Measurements from ENCODE around the gene C16orf87.

C16orf87 gene

GRCh38 chr16:46852130-46852529 is 21.1 kb upstream of the C16orf87 start:
- H3K9me3 ChIP-seq (ENCODE audit: insufficient read depth, low read length): no peaks in the 10 kb centered on the region
- H3K9ac ChIP-seq (ENCODE audit: insufficient read length, low read depth): no peak overlapping the region
- H3K4me1 ChIP-seq (ENCODE audit: insufficient read depth, insufficient read length): no peaks in the 10 kb centered on the region
- TF ChIP-seq ZNF274 (IDR thresholded peaks at IDR 0.05; ENCODE audit: low read depth, low read length): no peak
- no peak for TF ChIP-seq SUZ12 (IDR thresholded peaks at IDR 0.05; ENCODE audit: extremely low read depth, insufficient read depth, insufficient read length)
- TF ChIP-seq YY1 (IDR thresholded peaks at IDR 0.05; ENCODE audit: insufficient read depth, insufficient read length): no peak
- H3K27me3 ChIP-seq (ENCODE audit: insufficient read depth, insufficient read length): no peaks in the 10 kb centered on the region
- no peak overlapping the region for H3K4me3 ChIP-seq (ENCODE audit: insufficient read length, low read depth)
- no peaks in the 10 kb centered on the region for H3K36me3 ChIP-seq (ENCODE audit: insufficient read depth, insufficient read length, low read length)
- no peak for DNase-seq (ENCODE audit: low read depth, low spot score)

- Histone ChIP-seq H3K27me3 (ENCODE audit: insufficient read depth, insufficient read length) (no peaks in the 10 kb centered on the region), H3K36me3 (ENCODE audit: insufficient read depth, insufficient read length, low read length) (no peaks in the 10 kb centered on the region), H3K9ac (ENCODE audit: insufficient read length, low read depth) (no peak overlapping the region), H3K4me1 (ENCODE audit: insufficient read depth, insufficient read length) (no peaks in the 10 kb centered on the region), H3K9me3 (ENCODE audit: insufficient read depth, low read length) (no peaks in the 10 kb centered on the region), H3K4me3 (ENCODE audit: insufficient read length, low read depth) (no peak overlapping the region)
- TF ChIP-seq ZNF274 (IDR thresholded peaks at IDR 0.05; ENCODE audit: low read depth, low read length) (no peak), YY1 (IDR thresholded peaks at IDR 0.05; ENCODE audit: insufficient read depth, insufficient read length) (no peak), SUZ12 (IDR thresholded peaks at IDR 0.05; ENCODE audit: extremely low read depth, insufficient read depth, insufficient read length) (no peak)
- DNase-seq (ENCODE audit: low read depth, low spot score): no peak
Observed at GRCh38 chr16:46850619-46851555, 19.9 kb upstream of the C16orf87 start.

GRCh38 chr16:46848768-46849764 is 18.1 kb upstream of the C16orf87 start:
- no peaks in the 10 kb centered on the region for H3K9me3 ChIP-seq (ENCODE audit: insufficient read depth, low read length)
- H3K9ac ChIP-seq (ENCODE audit: insufficient read length, low read depth): no peak overlapping the region
- no peak overlapping the region for H3K4me3 ChIP-seq (ENCODE audit: insufficient read length, low read depth)
- H3K27me3 ChIP-seq (ENCODE audit: insufficient read depth, insufficient read length): no peaks in the 10 kb centered on the region
- H3K36me3 ChIP-seq (ENCODE audit: insufficient read depth, insufficient read length, low read length): no peaks in the 10 kb centered on the region
- H3K4me1 ChIP-seq (ENCODE audit: insufficient read depth, insufficient read length): no peaks in the 10 kb centered on the region
- TF ChIP-seq YY1 (IDR thresholded peaks at IDR 0.05; ENCODE audit: insufficient read depth, insufficient read length): no peak
- no peak for TF ChIP-seq SUZ12 (IDR thresholded peaks at IDR 0.05; ENCODE audit: extremely low read depth, insufficient read depth, insufficient read length)
- no peak for TF ChIP-seq ZNF274 (IDR thresholded peaks at IDR 0.05; ENCODE audit: low read depth, low read length)
- DNase-seq (ENCODE audit: low read depth, low spot score): no peak

GRCh38 chr16:46845952-46846351 is 15.0 kb upstream of the C16orf87 start:
- Histone ChIP-seq H3K4me1 (ENCODE audit: insufficient read depth, insufficient read length) (peaks cover 2% of the 10 kb centered on the region), H3K27me3 (ENCODE audit: insufficient read depth, insufficient read length) (no peaks in the 10 kb centered on the region), H3K36me3 (ENCODE audit: insufficient read depth, insufficient read length, low read length) (no peaks in the 10 kb centered on the region), H3K9ac (ENCODE audit: insufficient read length, low read depth) (no peak overlapping the region), H3K4me3 (ENCODE audit: insufficient read length, low read depth) (no peak overlapping the region), H3K9me3 (ENCODE audit: insufficient read depth, low read length) (peaks cover 9% of the 10 kb centered on the region)
- DNase-seq (ENCODE audit: low read depth, low spot score): no peak
- TF ChIP-seq ZNF274 (IDR thresholded peaks at IDR 0.05; ENCODE audit: low read depth, low read length) (no peak), YY1 (IDR thresholded peaks at IDR 0.05; ENCODE audit: insufficient read depth, insufficient read length) (no peak), SUZ12 (IDR thresholded peaks at IDR 0.05; ENCODE audit: extremely low read depth, insufficient read depth, insufficient read length) (no peak)

- H3K4me1 ChIP-seq (ENCODE audit: insufficient read depth, insufficient read length): peaks cover 2% of the 10 kb centered on the region
- no peak overlapping the region for H3K9ac ChIP-seq (ENCODE audit: insufficient read length, low read depth)
- TF ChIP-seq ZNF274 (IDR thresholded peaks at IDR 0.05; ENCODE audit: low read depth, low read length): no peak
- H3K4me3 ChIP-seq (ENCODE audit: insufficient read length, low read depth): no peak overlapping the region
- no peaks in the 10 kb centered on the region for H3K36me3 ChIP-seq (ENCODE audit: insufficient read depth, insufficient read length, low read length)
- DNase-seq (ENCODE audit: low read depth, low spot score): no peak
- no peaks in the 10 kb centered on the region for H3K27me3 ChIP-seq (ENCODE audit: insufficient read depth, insufficient read length)
- H3K9me3 ChIP-seq (ENCODE audit: insufficient read depth, low read length): peaks cover 9% of the 10 kb centered on the region
Observed at GRCh38 chr16:46844771-46845170, 13.8 kb upstream of the C16orf87 start.

- DNase-seq (ENCODE audit: low read depth, low spot score): no peak
- Histone ChIP-seq H3K9me3 (ENCODE audit: insufficient read depth, low read length) (peaks cover 9% of the 10 kb centered on the region), H3K4me3 (ENCODE audit: insufficient read length, low read depth) (no peak overlapping the region), H3K36me3 (ENCODE audit: insufficient read depth, insufficient read length, low read length) (no peaks in the 10 kb centered on the region), H3K9ac (ENCODE audit: insufficient read length, low read depth) (no peak overlapping the region), H3K27me3 (ENCODE audit: insufficient read depth, insufficient read length) (no peaks in the 10 kb centered on the region), H3K4me1 (ENCODE audit: insufficient read depth, insufficient read length) (peaks cover 2% of the 10 kb centered on the region)
- TF ChIP-seq ZNF274 (IDR thresholded peaks at IDR 0.05; ENCODE audit: low read depth, low read length) (no peak), SUZ12 (IDR thresholded peaks at IDR 0.05; ENCODE audit: extremely low read depth, insufficient read depth, insufficient read length) (no peak), YY1 (IDR thresholded peaks at IDR 0.05; ENCODE audit: insufficient read depth, insufficient read length) (no peak)
Observed at GRCh38 chr16:46843898-46844642, 13.1 kb upstream of the C16orf87 start.
